HFF-Myc (cell line): ENCODE data around the gene KLHL18.
"Not testable (repeated sequence)": the region's sequence is repeated elsewhere in the genome, so short reads cannot be mapped to it uniquely, and the experiment has no call there.

Experiments
- DNase-seq: peaks from one replicate; pipeline ENCODE4 v3.0.0-alpha.2; 2011; ENCODE audit warnings: low read depth; ENCODE audit errors: extremely low read depth
- H3K4me3 ChIP-seq: replicated peaks from 2 replicates; pipeline ENCODE4 v1.5.1; 2011; ENCODE audit warnings: low read depth, mild to moderate bottlenecking, control low read depth, low read length
- CTCF ChIP-seq: IDR thresholded peaks from 2 replicates; pipeline ENCODE4 v1.5.1; 2012; ENCODE audit warnings: mild to moderate bottlenecking, low read depth, low read length, control low read depth; ENCODE audit errors: missing control alignments

Gene KLHL18

GRCh38 chr3:47298439-47298838 lies 15.7 kb downstream of the KLHL18 start:
- DNase-seq: no peak
- H3K4me3 ChIP-seq: no peak overlapping the region
- TF ChIP-seq CTCF: no peak

GRCh38 chr3:47299381-47300318 lies 16.9 kb downstream of the KLHL18 start:
- DNase-seq: no peak
- no peak for TF ChIP-seq CTCF
- H3K4me3 ChIP-seq: no peak overlapping the region

- no peak overlapping the region for H3K4me3 ChIP-seq
- no peak for DNase-seq
- TF ChIP-seq CTCF: no peak
Observed at GRCh38 chr3:47301456-47301855, 18.7 kb downstream of the KLHL18 start.

- no peak for DNase-seq
- no peak for TF ChIP-seq CTCF
- H3K4me3 ChIP-seq: no peak overlapping the region
Observed at GRCh38 chr3:47306022-47306421, 23.3 kb downstream of the KLHL18 start.

GRCh38 chr3:47309231-47309630 lies 26.5 kb downstream of the KLHL18 start:
- not testable (repeated sequence) for H3K4me3 ChIP-seq

GRCh38 chr3:47310391-47310790 lies 27.6 kb downstream of the KLHL18 start:
- TF ChIP-seq CTCF: no peak
- DNase-seq: no peak
- no peak overlapping the region for H3K4me3 ChIP-seq

More at GRCh38 chr3:47309231-47309630, 26.5 kb downstream of the KLHL18 start:
- not testable (repeated sequence) for DNase-seq

- no peak overlapping the region for H3K4me3 ChIP-seq
- TF ChIP-seq CTCF: no peak
- no peak for DNase-seq
Observed at GRCh38 chr3:47313341-47314055, 30.8 kb downstream of the KLHL18 start.
